Stimulated activated CD4-positive, alpha-beta T cell treated with anti-CD3 and anti-CD28 coated beads, Interleukin-2, amount 100 ng/mL, for 24 hours (primary cell): Measurements from ENCODE around the gene CYB561A3.

ENCODE experiments used
- DNase-seq, 2 donors: peaks; one replicate each; pipeline ENCODE4 v3.0.0-alpha.2; 2020

CYB561A3 gene

DNA sequence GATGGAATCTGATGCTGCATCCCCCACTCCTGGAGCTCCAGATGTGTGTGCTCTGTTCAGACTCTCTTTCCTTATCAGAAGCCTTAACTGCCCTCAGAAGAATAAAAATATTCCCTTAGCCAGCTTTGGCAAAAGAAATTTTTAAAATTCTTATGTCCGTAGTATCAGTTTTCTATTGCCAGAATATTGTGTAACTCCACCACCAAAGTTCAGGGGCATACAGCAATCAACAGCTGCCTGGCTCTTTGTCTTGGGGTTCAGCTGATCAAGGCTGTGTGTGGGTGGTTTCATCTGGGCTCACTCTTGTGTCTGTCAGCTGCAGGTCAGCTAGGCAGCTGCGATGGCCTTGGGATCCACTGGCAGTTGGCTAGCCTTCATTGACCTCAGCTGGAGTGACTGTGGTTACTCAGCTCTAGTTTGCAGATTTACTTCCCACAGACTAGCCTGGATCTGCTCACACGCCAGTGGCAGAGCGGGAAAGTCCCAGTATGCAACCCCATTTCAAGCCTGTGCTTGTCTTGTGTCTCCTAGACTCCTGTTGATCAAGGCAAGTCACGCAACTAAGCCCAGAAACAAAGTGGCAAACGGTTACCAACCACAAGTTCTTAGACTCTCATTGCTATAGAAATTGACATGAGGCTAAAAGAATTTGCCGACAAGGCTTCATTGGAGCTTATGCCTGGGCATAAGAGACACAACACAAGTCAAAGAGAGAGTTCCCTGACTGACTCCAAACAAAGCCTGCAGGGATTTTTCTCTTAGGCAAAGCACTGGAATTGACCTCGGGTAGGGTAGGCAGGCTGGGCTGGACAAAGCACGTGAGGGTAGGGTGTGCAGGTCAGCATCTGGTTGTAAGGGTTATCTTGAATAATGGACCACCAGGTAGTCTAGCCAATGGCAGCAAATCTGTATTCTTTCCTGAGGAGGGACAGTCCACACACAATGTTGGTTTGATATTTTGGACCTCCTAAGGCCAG, 8.0 kb upstream of the CYB561A3 start:
- no peak for DNase-seq

DNA sequence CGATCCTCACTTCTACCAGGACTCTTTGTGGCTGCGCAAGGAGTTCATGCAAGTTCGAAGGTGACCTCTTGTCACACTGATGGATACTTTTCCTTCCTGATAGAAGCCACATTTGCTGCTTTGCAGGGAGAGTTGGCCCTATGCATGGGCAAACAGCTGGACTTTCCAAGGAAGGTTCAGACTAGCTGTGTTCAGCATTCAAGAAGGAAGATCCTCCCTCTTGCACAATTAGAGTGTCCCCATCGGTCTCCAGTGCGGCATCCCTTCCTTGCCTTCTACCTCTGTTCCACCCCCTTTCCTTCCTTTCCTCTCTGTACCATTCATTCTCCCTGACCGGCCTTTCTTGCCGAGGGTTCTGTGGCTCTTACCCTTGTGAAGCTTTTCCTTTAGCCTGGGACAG, 7.0 kb upstream of the CYB561A3 start:
- DNase-seq, result no peak

DNA sequence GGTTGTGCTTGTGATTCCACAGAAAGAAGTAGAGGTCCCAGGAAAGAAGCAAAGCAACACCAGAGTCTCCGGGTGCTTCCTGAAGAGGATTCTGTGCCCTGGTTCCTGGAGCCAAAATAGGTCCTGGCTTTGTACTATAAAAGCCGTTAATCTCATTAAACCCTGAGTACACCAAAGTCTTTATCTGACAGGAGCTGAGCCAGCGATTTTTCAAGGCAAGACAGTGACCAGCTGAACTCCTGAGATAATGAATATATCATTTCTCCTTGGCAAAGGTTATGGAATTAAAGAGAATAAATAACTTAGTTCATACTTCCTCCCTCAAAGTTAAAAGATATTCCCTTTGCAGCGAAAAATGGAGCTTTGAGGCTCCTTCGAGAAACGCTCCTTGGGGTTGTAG, 5.7 kb upstream of the CYB561A3 start:
- DNase-seq, result no peak

DNA sequence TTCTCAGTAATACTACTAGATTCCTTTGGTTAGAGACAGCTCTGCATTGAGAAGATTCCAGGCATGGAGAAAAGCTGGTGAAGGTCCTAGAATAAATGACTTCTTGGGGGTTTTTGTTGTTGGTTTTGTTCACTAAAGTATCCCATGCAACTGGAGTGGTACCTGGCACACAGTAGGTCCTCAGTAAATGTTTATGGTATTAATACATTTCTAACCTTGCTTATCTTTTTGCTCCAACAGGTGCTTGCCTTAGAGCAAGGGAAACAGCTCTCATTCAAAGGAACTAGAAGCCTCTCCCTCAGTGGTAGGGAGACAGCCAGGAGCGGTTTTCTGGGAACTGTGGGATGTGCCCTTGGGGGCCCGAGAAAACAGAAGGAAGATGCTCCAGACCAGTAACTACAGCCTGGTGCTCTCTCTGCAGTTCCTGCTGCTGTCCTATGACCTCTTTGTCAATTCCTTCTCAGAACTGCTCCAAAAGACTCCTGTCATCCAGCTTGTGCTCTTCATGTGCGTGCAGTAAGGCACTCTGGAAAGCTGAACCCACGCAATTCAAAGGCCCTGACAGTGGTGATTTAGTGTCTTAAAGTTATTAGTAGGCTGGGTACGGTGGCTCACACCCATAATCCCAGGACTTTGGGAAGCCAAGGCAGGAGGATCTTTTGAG, 2.5 kb upstream of the CYB561A3 start:
- no peak for DNase-seq

DNA sequence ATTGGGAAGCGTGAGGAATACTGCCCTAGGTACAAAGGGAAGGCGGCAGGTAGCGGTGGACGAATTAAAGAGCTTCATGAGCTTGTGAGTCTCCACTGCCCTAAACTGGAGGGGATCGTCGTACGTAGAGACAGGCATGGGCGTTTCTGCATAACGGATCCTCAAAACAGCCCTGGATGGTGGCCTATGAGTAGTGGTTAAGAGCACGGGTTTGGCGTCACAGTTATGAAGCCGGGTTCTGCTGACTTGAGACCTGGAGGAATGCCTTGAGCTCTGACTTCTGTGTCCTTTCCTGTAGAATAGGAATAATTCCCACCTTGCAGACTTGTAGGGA, 827 bp upstream of the CYB561A3 start:
- DNase-seq, result peak; percentile 22 to 44

DNA sequence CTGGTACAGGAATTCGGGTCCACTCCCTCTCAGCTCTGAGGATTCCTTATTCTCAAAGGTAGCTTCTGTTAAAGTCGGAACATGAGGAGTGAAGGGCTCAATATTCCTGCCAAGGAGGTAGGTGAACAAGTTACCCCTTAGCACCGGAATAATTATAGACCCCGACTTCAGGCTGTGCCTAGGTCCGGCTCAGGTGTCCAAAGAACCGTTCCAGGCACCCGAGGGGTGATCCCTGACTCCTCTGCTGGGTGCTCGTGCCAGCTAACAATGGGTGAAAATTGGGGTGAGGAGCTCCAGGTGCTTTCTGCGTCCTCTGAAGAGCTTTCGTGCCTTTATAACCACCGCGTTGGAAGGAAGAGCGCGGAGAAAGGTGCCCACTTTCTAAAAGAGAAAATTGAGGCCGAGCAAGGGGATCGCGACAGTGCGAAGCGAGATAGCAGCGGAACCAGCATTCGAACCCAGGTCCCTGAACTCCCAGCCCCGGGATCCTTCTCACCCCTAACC, 393 bp downstream of the CYB561A3 start:
- no peak for DNase-seq

DNA sequence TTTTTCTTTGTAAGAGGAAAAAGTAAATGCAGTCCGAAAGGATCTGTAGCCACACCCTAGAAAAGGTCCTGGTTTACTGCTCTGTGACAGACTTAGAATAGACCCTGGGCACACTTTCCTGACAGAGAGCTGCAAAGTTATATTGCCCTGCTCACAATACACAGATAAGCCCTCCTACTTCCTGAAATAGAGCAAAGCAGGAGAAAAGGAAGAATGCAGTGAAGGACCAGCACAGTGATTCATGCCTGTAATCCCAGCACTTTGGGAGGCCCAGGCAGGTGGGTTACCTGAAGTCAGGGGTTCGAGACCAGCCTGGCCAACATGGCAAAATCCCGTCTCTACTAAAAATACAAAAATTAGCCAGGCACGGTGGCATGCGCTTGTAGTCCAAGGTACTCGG, 2.2 kb downstream of the CYB561A3 start:
- DNase-seq, result no peak

DNA sequence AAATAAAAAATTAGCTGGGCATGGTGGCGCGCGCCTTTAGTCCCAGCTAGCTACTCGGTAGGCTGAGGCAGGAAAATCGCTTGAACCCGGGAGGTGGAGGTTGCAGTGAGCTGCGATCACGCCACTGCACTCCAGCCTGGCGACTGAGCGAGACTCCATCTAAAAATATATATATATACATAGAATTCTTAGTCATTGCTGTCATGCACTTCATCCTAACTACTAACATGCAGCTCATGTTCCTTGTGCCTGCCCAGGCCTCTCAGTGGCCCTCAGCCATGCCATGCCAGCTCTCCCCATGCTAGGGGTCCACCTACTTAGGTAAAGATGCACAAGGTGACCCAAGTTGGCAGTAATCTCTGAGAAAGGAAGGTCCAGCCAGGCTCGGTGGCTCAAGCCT, 3.1 kb downstream of the CYB561A3 start:
- DNase-seq, result no peak

DNA sequence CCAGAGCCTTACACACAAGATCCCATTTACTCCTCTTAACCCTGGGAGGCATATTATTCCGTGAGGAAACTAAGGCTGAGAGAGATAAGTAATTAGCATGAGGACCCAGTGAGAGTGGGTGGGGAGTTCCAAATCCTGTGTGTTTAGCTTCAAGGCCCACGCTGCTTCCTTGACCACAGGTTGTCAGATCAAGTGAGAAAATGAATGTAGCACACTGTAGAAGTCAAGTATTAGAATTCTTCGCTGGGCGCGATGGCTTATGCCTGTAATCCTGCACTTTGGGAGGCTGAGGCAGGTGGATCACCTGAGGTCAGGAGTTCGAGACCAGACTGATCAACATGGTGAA, 3.8 kb downstream of the CYB561A3 start:
- no peak for DNase-seq

DNA sequence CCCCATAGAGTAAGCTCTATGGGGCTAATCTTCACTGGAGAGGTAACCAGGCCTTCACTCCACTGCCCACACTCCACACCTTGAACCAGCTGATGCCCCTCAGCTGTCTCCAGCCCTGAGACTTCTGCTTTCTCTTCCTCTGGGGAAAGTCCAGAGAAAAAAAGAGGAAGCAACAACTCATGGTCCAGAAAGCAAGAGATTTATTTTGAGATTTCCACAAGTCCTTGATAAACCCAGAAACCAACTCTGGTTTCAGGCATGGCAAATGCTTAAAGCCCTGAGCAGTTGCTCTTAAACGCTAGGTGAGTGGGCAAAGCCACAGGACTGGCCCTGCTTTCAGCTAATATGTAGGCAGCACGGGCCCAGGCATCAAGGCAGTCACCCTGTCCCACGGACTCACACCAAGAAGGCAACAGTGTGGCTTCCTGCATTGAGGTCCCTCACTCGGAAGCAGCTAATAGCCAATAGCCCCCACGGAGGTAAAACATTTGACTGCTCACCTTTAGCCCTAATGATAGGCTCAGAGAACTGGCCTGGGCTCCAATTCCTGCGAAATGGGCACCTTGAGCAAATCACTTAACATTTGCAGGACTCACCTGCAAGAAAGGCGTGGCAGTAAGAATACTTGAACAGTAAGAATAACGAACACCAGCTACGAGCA, 4.3 kb downstream of the CYB561A3 start:
- DNase-seq, result no peak

DNA sequence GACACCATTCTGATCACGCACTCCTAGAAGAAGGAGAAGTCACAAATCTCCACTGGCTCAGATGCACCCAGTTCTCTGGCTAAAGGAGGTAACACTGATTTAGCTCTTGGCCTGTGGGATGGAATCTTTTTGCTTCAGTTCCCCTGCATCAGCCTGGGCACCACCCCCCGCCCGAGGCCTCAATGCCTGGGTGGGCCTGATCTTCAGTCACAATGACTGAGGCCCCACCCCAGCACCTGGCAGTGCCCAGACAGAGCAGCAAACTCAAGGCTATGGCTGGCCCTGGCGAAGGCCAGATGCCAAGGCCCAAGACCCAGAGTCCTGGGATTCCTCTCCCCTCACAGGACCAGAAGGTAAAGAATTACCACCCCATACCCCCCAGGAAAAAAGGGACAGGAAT, 5.0 kb downstream of the CYB561A3 start:
- DNase-seq, result no peak

DNA sequence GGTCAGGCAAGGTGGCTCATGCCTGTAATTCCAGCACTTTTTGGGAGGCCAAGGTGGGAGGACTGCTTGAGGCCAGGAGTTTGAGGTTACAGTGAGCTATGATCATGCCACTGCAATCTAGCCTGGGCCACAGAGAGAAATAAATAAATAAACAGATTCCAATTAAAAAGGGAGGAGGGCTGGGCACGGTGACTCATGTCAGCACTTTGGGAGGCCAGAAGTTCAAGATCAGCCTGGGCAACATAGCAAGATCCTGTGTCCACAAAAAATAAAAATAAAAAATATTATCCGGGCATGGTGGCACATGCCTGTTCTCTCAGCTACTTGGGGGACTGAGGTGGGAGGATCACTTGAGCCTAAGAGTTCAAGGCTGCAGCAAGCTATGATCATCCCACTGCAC, 7.5 kb downstream of the CYB561A3 start:
- no peak for DNase-seq

DNA sequence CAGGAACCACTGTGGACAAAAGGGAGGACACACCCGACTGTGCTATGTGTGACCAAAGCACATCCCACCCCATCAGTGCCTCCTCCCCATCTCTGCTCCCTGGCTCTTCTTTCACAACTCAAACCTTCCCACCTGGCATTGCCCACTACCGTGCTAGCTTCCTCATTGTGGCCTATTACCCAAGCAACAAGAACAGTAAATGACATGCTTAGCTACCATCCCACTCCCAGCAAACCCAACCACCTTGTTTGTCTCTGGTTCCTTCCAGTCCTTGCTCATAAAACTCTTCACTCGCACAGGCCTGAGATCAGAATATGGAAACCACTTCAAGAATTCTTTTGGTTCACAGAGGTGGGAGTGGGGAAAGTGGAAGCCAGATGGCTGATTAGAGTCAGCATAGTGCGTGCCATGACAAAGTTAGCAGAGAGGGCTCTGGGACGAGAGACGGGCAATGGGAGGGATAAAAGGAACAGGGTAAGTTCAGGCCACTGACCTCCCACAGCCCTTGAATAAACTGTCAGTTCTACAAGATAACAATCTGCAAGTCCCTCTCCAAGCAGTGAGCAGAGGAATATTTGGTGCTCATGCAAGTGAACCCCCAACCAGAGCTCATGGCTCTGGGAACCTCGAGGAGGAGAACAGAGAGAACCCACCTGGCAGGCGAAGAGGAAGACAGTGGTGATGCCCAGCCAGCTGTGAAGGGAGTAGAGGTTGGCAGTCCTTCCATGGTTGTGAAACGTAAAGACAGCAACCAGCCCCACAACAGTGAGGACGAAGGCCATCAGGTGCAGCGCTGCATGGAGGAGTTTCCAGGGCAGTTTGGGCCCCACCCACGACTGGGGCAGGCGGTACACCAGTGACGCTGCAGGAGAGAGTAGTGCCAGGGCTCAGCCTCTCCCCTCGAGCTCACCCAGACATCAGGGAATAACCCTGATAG, 8.3 kb downstream of the CYB561A3 start:
- no peak for DNase-seq

DNA sequence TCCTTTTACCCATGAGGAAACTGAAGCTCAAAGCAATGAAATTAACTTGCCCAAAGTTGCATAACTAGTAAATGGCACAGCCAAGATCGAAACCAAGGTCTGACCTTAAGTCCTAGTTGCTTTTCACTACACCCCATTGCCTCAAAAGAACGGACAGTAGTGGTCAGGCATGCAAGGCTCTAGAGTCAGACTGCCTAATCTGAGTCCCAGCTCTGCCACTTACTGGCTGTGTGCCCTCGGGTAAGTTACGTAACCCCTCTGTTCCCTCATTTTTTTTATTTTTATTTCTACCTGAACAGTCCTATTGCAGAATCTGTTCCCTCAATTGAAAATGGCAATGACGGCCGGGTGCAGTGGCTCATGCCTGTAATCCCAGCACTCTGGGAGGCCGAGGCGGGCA, 9.6 kb downstream of the CYB561A3 start:
- DNase-seq, result no peak

DNA sequence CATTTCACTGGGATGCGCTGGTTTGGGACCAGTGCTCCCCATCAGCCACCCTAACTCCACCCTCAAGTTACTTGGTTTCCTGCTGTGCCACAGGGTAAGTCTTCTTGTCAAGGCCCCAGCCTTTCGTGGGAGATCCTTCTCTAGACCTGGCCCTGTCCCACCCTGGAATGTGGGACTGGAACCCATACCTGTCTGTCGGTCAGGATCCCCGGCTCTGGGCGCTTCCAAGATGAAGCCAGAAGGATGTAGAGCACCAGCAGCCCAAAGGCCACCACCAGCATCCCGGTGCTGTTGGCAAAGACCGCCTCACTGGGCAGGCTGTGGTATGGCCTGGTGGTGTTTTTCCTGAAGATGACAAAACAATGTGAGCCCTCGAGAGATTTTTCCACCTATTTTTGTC, 10.9 kb downstream of the CYB561A3 start:
- no peak for DNase-seq

DNA sequence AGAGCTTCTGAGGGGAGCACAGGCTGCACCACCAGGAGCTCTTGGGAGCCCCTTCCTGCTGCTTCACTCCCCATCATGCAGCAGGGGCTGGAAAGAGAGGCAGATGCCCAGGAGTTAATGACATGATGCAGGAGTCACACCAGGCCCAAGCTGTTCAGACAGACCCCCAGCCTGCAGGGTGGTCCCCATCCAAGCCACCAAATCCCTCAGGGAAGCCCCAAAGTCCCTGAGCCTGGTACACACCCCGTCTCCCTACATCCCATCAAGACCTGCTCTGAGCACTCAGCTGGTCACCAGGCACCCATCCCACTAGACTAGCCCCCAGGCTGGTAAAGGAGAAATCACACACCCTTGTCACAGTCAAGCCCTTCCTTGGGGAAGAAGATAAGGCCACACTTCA, 11.3 kb downstream of the CYB561A3 start:
- no peak for DNase-seq

DNA sequence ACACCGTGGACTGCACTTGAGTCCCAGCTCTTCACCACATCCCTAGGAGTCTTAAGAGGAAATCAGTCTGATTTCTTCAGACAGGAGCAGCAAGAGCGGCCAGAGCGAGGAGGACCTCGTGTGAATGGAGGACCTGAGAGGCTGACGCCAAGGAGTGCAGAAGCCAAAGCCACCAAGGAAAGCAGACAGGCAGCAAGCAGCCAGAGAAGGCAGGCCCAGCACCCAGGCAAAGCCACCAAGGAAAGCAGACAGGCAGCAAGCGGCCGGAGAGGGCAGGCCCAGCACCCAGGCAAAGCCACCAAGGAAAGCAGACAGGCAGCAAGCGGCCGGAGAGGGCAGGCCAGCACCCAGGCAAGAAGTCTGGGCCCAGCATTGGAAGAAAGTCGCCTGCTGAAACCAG, 11.8 kb downstream of the CYB561A3 start:
- DNase-seq, result no peak

DNA sequence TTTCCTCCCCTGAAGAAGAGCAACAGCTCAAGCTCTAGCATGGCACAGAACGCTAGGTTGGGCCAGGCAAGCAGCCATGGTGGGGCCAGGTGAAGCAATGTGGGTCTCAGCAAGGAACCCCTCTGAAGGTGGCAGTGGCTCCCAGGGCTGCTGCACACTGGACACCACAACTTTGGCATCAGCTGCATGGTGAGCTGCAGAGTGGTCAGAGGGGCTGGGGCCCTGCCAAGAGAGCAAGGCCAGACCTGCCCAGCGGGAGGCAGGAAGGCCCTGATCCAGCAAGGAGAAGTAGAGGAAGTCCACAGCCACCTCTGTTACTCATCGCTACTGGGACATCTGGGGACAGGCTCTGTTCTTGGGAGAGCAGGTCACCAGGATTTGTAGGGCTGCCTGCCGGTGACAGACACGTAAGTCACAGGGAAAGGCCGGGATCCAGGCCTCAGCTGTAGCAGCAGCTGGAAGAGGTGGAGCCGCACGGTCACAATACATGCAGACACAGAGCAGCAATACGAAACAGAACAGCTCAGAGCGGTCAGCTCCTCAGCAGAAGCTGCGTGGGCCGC, 12.4 kb downstream of the CYB561A3 start:
- DNase-seq, result no peak

DNA sequence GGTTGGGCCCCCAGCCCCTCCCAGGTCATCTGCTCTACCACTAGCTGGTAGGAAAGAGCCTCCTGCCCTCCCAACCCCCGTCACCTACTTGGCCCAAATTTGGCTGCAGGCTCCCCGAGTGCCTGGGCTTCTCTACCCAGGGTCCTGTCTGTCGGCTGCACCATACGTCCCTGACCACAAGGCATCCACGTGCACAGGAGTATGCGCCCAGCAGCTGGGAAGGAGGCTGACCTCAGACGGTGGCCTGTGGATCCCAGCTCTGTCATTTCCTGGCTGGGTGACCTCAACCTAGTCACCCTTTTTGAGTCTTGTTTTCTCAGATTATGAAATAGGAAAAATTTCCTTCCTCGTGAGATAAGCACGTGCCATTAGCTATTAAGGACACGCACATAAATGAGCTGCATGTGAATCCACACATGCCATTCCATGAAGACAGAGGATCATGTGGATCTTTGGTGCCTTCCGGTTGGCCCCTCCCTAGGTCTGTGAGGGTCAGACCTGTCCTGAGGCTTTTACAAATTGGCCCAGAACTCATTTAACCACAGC, 13.7 kb downstream of the CYB561A3 start:
- DNase-seq, result no peak

DNA sequence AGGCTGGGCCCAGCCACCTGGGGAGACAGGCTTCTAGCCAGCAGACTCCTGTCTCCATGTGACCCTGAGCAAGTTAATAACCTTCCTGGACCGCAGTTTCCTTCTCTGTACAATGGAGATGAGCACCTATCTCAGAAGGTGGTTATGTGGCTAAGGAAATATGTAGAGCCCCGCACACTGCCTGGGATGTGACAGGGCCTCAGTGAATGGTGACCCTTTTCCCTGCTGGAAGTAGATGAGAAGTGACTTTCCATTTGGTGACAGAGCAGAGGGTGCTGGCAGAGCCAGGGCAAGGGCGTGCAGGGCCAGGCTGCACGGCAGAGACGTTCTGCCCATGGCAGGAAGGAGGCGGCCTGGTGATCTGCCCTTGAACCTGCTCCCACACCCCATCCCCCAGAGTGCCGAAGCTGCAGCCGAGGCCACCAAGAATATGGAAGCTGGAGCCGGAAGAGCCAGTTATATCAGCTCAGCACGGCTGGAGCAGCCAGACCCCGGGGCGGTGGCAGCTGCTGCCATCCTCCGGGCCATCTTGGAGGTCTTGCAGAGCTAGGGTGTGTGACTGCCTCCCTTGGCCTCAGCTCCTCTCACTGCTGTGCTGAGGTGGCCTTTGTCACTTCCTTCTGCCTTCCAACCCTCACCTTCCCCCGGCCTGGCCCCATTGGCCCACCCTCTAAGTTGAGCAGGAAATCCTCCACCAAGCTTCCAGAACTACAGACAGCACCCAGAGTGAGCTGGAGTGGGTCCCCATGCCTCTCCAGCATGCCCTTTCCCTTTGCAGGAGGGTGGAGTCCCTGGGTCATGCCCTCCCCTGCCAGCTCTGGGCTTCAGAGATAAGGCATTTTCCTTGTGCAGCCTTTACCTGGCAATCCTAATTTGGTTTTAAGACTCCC, 15.5 kb downstream of the CYB561A3 start:
- DNase-seq, result no peak

DNA sequence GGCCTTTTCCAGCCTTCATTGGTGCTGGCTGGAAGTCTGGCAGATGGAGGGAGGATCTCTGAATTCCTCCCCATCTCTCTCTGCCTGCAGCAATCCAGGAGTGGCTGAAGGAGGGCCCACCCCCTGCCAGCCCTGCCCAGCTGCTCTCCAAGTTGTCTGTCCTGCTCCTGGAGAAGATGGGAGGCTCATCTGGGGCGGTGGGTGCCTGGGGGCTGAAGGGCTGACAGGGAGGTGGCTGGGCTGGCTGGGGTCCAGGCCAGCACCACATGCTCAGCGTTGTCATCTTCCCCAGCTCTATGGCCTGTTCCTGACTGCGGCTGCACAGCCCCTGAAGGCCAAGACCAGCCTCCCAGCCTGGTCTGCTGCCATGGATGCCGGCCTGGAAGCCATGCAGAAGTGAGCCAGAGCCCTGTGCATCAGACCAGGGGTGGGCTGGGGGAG, 16.5 kb downstream of the CYB561A3 start:
- DNase-seq, result no peak
